H9 (cell line): ENCODE measurements around the gene SLC16A4. TPM values are rescaled to one million over a fixed set of nuclear protein-coding genes. Genes with fewer than 3 reads are reported as not detected.

Experiments used
- DNase-seq: peaks from one replicate; pipeline ENCODE4 v3.0.0-alpha.2; 2017
- H2AFZ ChIP-seq: one replicate; pipeline ENCODE4 v1.6.1; 2013; ENCODE audit warnings: mild to moderate bottlenecking, low read length, control low read depth, moderate library complexity
- H2AK5ac ChIP-seq: 2 replicates; pipeline ENCODE4 v1.6.1; 2013; ENCODE audit warnings: low read length, control low read depth, mixed read lengths; ENCODE audit not compliant: insufficient read length
- H2BK120ac ChIP-seq: one replicate; pipeline ENCODE4 v1.6.1; 2013; ENCODE audit warnings: low read depth, mild to moderate bottlenecking, low read length, control low read depth, inconsistent platforms; ENCODE audit not compliant: poor library complexity, severe bottlenecking
- H2BK12ac ChIP-seq: 2 replicates; pipeline ENCODE4 v1.6.1; 2013; ENCODE audit warnings: low read length, control low read depth, mixed read lengths, low read depth; ENCODE audit not compliant: insufficient read length
- H2BK15ac ChIP-seq: 2 replicates; pipeline ENCODE4 v1.6.1; 2013; ENCODE audit warnings: low read depth, low read length, control low read depth
- H2BK20ac ChIP-seq: one replicate; pipeline ENCODE4 v1.6.1; 2013; ENCODE audit warnings: low read depth, mild to moderate bottlenecking, low read length, control low read depth, inconsistent platforms; ENCODE audit not compliant: poor library complexity, severe bottlenecking
- H2BK5ac ChIP-seq: 2 replicates; pipeline ENCODE4 v1.6.1; 2013; ENCODE audit warnings: low read length, control low read depth, mixed read lengths; ENCODE audit not compliant: insufficient read length
- H3K14ac ChIP-seq: 2 replicates; pipeline ENCODE4 v1.6.1; 2013; ENCODE audit warnings: low read length, control low read depth; ENCODE audit not compliant: insufficient read depth
- H3K18ac ChIP-seq: 2 replicates; pipeline ENCODE4 v1.6.1; 2013; ENCODE audit warnings: low read depth, mild to moderate bottlenecking, mixed read lengths, low read length, control low read depth; ENCODE audit not compliant: insufficient read length
- H3K23ac ChIP-seq: 2 replicates; pipeline ENCODE4 v1.6.1; 2013; ENCODE audit warnings: low read length, control low read depth, mixed read lengths, low read depth; ENCODE audit not compliant: insufficient read length
- H3K23me2 ChIP-seq: 2 replicates; pipeline ENCODE4 v1.6.1; 2013; ENCODE audit warnings: low read depth, mild to moderate bottlenecking, mixed read lengths, low read length, control low read depth; ENCODE audit not compliant: insufficient read length, poor library complexity, severe bottlenecking
- H3K27ac ChIP-seq: 2 replicates; pipeline ENCODE4 v1.5.1; 2013; ENCODE audit warnings: low read length, control low read depth, mixed read lengths, low read depth; ENCODE audit not compliant: insufficient read length
- H3K27me3 ChIP-seq: 2 replicates; pipeline ENCODE4 v1.6.1; 2013; ENCODE audit warnings: low read length, control low read depth, inconsistent platforms; ENCODE audit not compliant: insufficient read depth
- H3K4ac ChIP-seq: 2 replicates; pipeline ENCODE4 v1.6.1; 2013; ENCODE audit warnings: low read depth, mild to moderate bottlenecking, control low read depth, inconsistent platforms, low read length, moderate library complexity
- H3K4me1 ChIP-seq: 2 replicates; pipeline ENCODE4 v1.6.1; 2013; ENCODE audit warnings: low read length, control low read depth, inconsistent platforms; ENCODE audit not compliant: insufficient read depth
- H3K4me2 ChIP-seq: 2 replicates; pipeline ENCODE4 v1.6.1; 2013; ENCODE audit warnings: low read length, control low read depth, mixed read lengths; ENCODE audit not compliant: insufficient read length, insufficient read depth
- H3K56ac ChIP-seq: 2 replicates; pipeline ENCODE4 v1.6.1; 2013; ENCODE audit warnings: low read depth, mild to moderate bottlenecking, mixed read lengths, low read length, control low read depth; ENCODE audit not compliant: insufficient read length
- H3K79me1 ChIP-seq: 2 replicates; pipeline ENCODE4 v1.6.1; 2013; ENCODE audit warnings: low read depth, mild to moderate bottlenecking, moderate library complexity, low read length, control low read depth, inconsistent platforms; ENCODE audit not compliant: insufficient read depth, poor library complexity, severe bottlenecking
- H3K79me2 ChIP-seq: 2 replicates; pipeline ENCODE4 v1.6.1; 2013; ENCODE audit warnings: low read length, control low read depth, inconsistent platforms; ENCODE audit not compliant: insufficient read depth
- H3K9ac ChIP-seq: 2 replicates; pipeline ENCODE4 v1.6.1; 2013; ENCODE audit warnings: low read length, control low read depth, mixed read lengths; ENCODE audit not compliant: insufficient read length; ENCODE audit errors: extremely low read depth
- H3K9me3 ChIP-seq: one replicate; pipeline ENCODE4 v1.6.1; 2013; ENCODE audit warnings: low read depth, low read length, inconsistent platforms; ENCODE audit not compliant: control insufficient read depth
- H3T11ph ChIP-seq: one replicate; pipeline ENCODE4 v1.6.1; 2013; ENCODE audit warnings: mild to moderate bottlenecking, low read length, control low read depth, inconsistent platforms
- H4K20me1 ChIP-seq: one replicate; pipeline ENCODE4 v1.6.1; 2013; ENCODE audit not compliant: control insufficient read depth, insufficient read length, insufficient read depth
- H4K5ac ChIP-seq: 2 replicates; pipeline ENCODE4 v1.6.1; 2013; ENCODE audit warnings: low read depth, mild to moderate bottlenecking, mixed read lengths, low read length, control low read depth; ENCODE audit not compliant: insufficient read length
- H4K8ac ChIP-seq: replicated peaks from 2 replicates; pipeline ENCODE4 v1.6.1; 2013; ENCODE audit warnings: low read length, control low read depth, mixed read lengths, low read depth; ENCODE audit not compliant: insufficient read length
- H4K91ac ChIP-seq: 2 replicates; pipeline ENCODE4 v1.6.1; 2013; ENCODE audit warnings: low read depth, mild to moderate bottlenecking, moderate library complexity, mixed read lengths, low read length, control low read depth; ENCODE audit not compliant: insufficient read length
- H3K27ac Mint-ChIP-seq, 3 experiments: 2 replicates in 2 of 3; 3 replicates in 1 of 3; pipeline ENCODE4 v1.8.0; 2020 to 2021; ENCODE audit warnings: mixed read lengths in 3 of 3, mild to moderate bottlenecking in 1 of 3, moderate library complexity in 1 of 3
- H3K27me3 Mint-ChIP-seq: 2 replicates; pipeline ENCODE4 v1.8.0; 2021; ENCODE audit warnings: low read depth, mild to moderate bottlenecking, moderate library complexity, mixed read lengths
- H3K36me3 Mint-ChIP-seq, 3 experiments: 2 replicates in 2 of 3; 3 replicates in 1 of 3; pipeline ENCODE4 v1.8.0; 2020 to 2021; ENCODE audit warnings: low read depth in 3 of 3, mixed read lengths in 3 of 3; ENCODE audit not compliant: insufficient read depth in 1 of 3
- H3K4me1 Mint-ChIP-seq, 2 experiments: 2 replicates each; pipeline ENCODE4 v1.8.0; 2020; ENCODE audit warnings: mixed read lengths in 2 of 2
- H3K4me3 Mint-ChIP-seq, 2 experiments: 2 replicates in 1 of 2; 3 replicates in 1 of 2; pipeline ENCODE4 v1.8.0; 2020 to 2021; ENCODE audit warnings: mild to moderate bottlenecking in 2 of 2, mixed read lengths in 2 of 2, moderate library complexity in 1 of 2
- H3K9me3 Mint-ChIP-seq, 2 experiments: 2 replicates in 1 of 2; 3 replicates in 1 of 2; pipeline ENCODE4 v1.8.0; 2020; ENCODE audit warnings: mild to moderate bottlenecking in 2 of 2, mixed read lengths in 2 of 2, moderate library complexity in 1 of 2
- WGBS: extraction: QIAGEN DNeasy Blood & Tissue Kit; methylation state at CpG from one replicate; pipeline ENCODE4 v1.1.7; 2013; ENCODE audit warnings: missing lambda C conversion rate, low lambda C conversion rate, mixed read lengths; ENCODE audit not compliant: insufficient read length; ENCODE audit errors: extremely low coverage; 5-methylcytosine and 5-hydroxymethylcytosine counted together
- total RNA-seq: library from RNA; stranded (reverse); gene quantifications from 2 replicates; pipeline ENCODE4 v1.2.1, GENCODE V29; 2021
- TF ChIP-seq, protein P1 (sequence below): fragments of 200-600 bp; sonication (generic); conservative IDR thresholded peaks from 3 replicates; pipeline ENCODE4 v1.8.0; 2021; ENCODE audit warnings: antibody characterized with exemption, mild to moderate bottlenecking

SLC16A4 gene
- total RNA-seq, 1 experiment from 2014 or later, result 0.17 TPM

GRCh38 chr1:110394493-110394820, 3.6 kb upstream of the SLC16A4 start:
- Histone ChIP-seq H3K18ac (no peak overlapping the region), H3K23me2 (no peaks in the 10 kb centered on the region), H3K9ac (no peak overlapping the region), H4K5ac (no peak overlapping the region), H2BK15ac (no peak overlapping the region), H3K27ac (no peak overlapping the region), H2BK5ac (no peak overlapping the region), H4K8ac (no peak overlapping the region), H3K79me2 (no peaks in the 10 kb centered on the region), H3K4ac (no peak overlapping the region), H3K27me3 (no peaks in the 10 kb centered on the region), H2BK12ac (no peak overlapping the region), H3K23ac (no peak overlapping the region), H4K91ac (no peak overlapping the region), H3K4me1 (no peaks in the 10 kb centered on the region), H3K79me1 (no peaks in the 10 kb centered on the region), H3K14ac (no peak overlapping the region), H2BK120ac (no peak overlapping the region), H3T11ph (no peak overlapping the region), H4K20me1 (no peaks in the 10 kb centered on the region), H2AFZ (no peak overlapping the region), H3K56ac (no peak overlapping the region), H3K9me3 (no peaks in the 10 kb centered on the region), H3K4me2 (no peak overlapping the region), H2BK20ac (no peak overlapping the region), H2AK5ac (no peak overlapping the region)
- Mint-ChIP-seq H3K36me3 (peaks cover 9 to 25% (median 11%) of the 10 kb centered on the region in 3 experiments), H3K4me1 (peaks cover 18 to 24% of the 10 kb centered on the region in 2 experiments), H3K9me3 (no peaks in the 10 kb centered on the region; a peak in 1 of 5 replicates), H3K27ac (no peak overlapping the region), H3K4me3 (no peak overlapping the region), H3K27me3 (no peaks in the 10 kb centered on the region)
- WGBS, result no CpG with 5 or more reads among the region's 3 CpGs
- DNase-seq, result no peak
- TF ChIP-seq, protein P1, sequence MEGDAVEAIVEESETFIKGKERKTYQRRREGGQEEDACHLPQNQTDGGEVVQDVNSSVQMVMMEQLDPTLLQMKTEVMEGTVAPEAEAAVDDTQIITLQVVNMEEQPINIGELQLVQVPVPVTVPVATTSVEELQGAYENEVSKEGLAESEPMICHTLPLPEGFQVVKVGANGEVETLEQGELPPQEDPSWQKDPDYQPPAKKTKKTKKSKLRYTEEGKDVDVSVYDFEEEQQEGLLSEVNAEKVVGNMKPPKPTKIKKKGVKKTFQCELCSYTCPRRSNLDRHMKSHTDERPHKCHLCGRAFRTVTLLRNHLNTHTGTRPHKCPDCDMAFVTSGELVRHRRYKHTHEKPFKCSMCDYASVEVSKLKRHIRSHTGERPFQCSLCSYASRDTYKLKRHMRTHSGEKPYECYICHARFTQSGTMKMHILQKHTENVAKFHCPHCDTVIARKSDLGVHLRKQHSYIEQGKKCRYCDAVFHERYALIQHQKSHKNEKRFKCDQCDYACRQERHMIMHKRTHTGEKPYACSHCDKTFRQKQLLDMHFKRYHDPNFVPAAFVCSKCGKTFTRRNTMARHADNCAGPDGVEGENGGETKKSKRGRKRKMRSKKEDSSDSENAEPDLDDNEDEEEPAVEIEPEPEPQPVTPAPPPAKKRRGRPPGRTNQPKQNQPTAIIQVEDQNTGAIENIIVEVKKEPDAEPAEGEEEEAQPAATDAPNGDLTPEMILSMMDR, result no peak
